Measurements from ENCODE around the gene PTPRN2.

- no peak for TF ChIP-seq TAF1 (IDR thresholded peaks at IDR 0.05; ENCODE audit: borderline replicate concordance, low read depth, low read length)
- TF ChIP-seq CTCF (IDR thresholded peaks at IDR 0.05) = no peak
- TF ChIP-seq RAD21 (IDR thresholded peaks at IDR 0.05; ENCODE audit: low read length) = no peak
Observed at GRCh38 chr7:158194365-158194900, 393.2 kb downstream of the PTPRN2 start.
